Measurements from ENCODE around the gene NPAS2. TPM values are rescaled to one million over a fixed set of nuclear protein-coding genes. Genes with fewer than 3 reads are reported as not detected.

Gene NPAS2
- total RNA-seq, 1 experiment from 2014 or later: 142 TPM

DNA sequence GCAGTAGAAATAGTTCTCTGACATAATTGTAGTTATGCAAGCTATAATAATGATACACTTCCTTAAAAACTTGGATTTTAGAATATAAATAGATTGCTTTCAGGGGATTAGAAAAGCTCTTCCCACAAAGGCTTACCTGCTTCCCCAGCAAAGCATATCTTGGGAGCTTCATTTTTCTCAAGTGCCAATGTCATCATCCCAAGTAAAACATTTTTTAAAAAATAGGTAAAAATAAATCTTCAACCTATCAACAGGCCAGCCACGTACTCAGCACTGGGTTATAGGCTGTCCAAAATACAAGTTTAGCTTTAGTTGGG, 39.0 kb upstream of the NPAS2 start:
- intact Hi-C loops (cut with micrococcal nuclease; ENCODE audit: unreplicated experiment): loop anchor here (2.0 to 5.0 kb wide), 3 partner anchors 28 to 49 kb away; partner anchors contain the start of gene NPAS2
- BruUV-seq (replicated peaks): no TSS peak
- TF ChIP-seq, protein P1, sequence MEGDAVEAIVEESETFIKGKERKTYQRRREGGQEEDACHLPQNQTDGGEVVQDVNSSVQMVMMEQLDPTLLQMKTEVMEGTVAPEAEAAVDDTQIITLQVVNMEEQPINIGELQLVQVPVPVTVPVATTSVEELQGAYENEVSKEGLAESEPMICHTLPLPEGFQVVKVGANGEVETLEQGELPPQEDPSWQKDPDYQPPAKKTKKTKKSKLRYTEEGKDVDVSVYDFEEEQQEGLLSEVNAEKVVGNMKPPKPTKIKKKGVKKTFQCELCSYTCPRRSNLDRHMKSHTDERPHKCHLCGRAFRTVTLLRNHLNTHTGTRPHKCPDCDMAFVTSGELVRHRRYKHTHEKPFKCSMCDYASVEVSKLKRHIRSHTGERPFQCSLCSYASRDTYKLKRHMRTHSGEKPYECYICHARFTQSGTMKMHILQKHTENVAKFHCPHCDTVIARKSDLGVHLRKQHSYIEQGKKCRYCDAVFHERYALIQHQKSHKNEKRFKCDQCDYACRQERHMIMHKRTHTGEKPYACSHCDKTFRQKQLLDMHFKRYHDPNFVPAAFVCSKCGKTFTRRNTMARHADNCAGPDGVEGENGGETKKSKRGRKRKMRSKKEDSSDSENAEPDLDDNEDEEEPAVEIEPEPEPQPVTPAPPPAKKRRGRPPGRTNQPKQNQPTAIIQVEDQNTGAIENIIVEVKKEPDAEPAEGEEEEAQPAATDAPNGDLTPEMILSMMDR (IDR thresholded peaks at IDR 0.05; ENCODE audit: unreplicated experiment): no peak
- Mint-ChIP-seq H3K4me3 (ENCODE audit: low read depth, unreplicated experiment) (no peak overlapping the region), H3K9me3 (ENCODE audit: low read depth, unreplicated experiment) (peaks cover 2% of the 10 kb centered on the region), H3K27me3 (ENCODE audit: unreplicated experiment) (no peaks in the 10 kb centered on the region), H3K4me1 (ENCODE audit: low read depth, unreplicated experiment) (peaks cover 60% of the 10 kb centered on the region), H3K27ac (ENCODE audit: unreplicated experiment) (peak overlapping the region; percentile 91), H3K36me3 (ENCODE audit: insufficient read depth, unreplicated experiment) (peaks cover 41% of the 10 kb centered on the region)
- DNase-seq: no peak
- CTCF ChIA-PET: interaction anchor here (1.0 to 1.8 kb wide), 5 partner anchors 13 to 105 kb away, joined by 3 to 11 read pairs (median 6); no protein-coding TSS in a partner anchor

DNA sequence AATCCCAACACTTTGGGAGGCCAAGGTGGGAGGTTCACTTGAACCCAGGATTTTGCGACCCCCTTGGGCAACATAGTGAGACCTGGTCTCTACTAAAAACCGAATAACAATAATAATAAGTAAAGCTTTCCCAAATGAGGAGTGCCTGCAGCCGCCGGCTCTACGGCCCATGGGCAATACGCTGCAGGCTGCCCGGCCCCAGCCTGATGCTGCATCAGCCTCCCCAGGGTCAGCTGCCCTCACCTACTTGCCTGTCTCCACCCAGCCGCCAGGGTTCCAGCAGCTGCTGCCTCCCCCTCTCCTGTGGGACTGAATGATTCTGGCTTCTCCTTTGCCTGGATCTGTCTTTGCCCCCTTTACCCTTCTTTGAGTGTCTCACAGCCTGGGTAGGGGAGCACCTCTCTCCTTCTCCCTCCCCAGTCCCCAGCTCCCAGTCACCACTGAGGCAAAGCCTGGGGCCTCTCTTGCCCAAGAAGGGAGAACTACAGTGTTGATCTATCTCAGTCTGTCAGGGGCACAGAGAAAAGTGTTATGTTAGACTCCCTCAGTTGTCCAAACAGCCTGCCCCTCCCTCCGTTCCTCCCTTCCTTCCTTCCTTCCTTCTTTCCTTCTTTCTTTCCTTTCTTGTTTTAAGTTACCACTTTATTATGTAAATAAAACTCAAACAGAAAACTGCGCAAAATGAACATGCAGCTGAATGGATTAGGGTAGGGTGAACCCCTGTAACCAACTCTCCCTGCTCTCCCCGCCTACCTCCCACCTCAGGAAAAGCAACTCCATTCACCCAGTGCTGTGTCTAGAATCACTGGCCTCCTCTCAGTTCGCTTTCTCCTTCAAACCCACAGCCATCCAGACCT, 38.2 kb upstream of the NPAS2 start:
- Mint-ChIP-seq H3K9me3 (ENCODE audit: low read depth, unreplicated experiment) (peaks cover 2% of the 10 kb centered on the region), H3K27ac (ENCODE audit: unreplicated experiment) (peak overlapping the region; percentile 91), H3K36me3 (ENCODE audit: insufficient read depth, unreplicated experiment) (peaks cover 48% of the 10 kb centered on the region), H3K27me3 (ENCODE audit: unreplicated experiment) (no peaks in the 10 kb centered on the region), H3K4me3 (ENCODE audit: low read depth, unreplicated experiment) (no peak overlapping the region), H3K4me1 (ENCODE audit: low read depth, unreplicated experiment) (peaks cover 67% of the 10 kb centered on the region)
- CTCF ChIA-PET: interaction anchor here (1.0 to 1.8 kb wide), 3 partner anchors 14 to 104 kb away, joined by 3 to 11 read pairs (median 7); no protein-coding TSS in a partner anchor
- DNase-seq: no peak
- intact Hi-C loops (cut with micrococcal nuclease; ENCODE audit: unreplicated experiment): loop anchor here (2.0 to 5.0 kb wide), 3 partner anchors 29 to 49 kb away; partner anchors contain the start of gene NPAS2
- TF ChIP-seq, protein P1 (IDR thresholded peaks at IDR 0.05; ENCODE audit: unreplicated experiment): no peak
- BruUV-seq (replicated peaks): no TSS peak

DNA sequence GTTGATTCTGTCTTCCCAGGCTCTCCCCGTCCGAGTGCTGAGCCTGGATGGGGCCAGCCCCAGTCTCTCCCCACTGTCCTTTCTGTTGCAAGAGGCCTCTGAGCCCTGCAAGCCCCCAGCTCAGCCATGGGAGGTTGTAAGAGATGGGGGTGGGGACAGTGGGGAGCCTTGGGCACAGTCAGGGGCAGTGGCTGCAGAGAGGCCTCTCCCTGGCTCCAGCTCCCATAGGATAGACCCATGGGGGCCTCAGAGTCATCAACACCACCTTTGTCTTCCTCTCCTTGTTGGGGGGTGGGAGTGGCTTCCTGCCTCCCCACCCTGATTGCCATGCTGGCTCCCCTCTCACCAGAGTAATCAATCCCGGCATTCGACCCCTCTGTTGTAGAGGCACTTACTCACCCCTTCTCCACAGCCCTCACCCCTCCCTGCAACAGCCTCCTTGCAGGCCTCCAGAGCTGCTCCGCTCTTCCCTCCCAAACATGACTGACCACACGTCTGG, 37.5 kb upstream of the NPAS2 start:
- peak overlapping the region; percentile 20 for H3K4me3 Mint-ChIP-seq (ENCODE audit: low read depth, unreplicated experiment)
- H3K9me3 Mint-ChIP-seq (ENCODE audit: low read depth, unreplicated experiment): peaks cover 2% of the 10 kb centered on the region
- BruUV-seq (replicated peaks): no TSS peak
- DNase-seq: no peak
- peak overlapping the region; percentile 91 for H3K27ac Mint-ChIP-seq (ENCODE audit: unreplicated experiment)
- TF ChIP-seq, protein P1 (IDR thresholded peaks at IDR 0.05; ENCODE audit: unreplicated experiment): no peak
- H3K27me3 Mint-ChIP-seq (ENCODE audit: unreplicated experiment): no peaks in the 10 kb centered on the region
- CTCF ChIA-PET: no interaction called here
- H3K36me3 Mint-ChIP-seq (ENCODE audit: insufficient read depth, unreplicated experiment): peaks cover 50% of the 10 kb centered on the region
- H3K4me1 Mint-ChIP-seq (ENCODE audit: low read depth, unreplicated experiment): peaks cover 74% of the 10 kb centered on the region
- intact Hi-C loops (cut with micrococcal nuclease; ENCODE audit: unreplicated experiment): loop anchor here (5.0 kb wide), 1 partner anchor 50 kb away; no protein-coding TSS in a partner anchor

DNA sequence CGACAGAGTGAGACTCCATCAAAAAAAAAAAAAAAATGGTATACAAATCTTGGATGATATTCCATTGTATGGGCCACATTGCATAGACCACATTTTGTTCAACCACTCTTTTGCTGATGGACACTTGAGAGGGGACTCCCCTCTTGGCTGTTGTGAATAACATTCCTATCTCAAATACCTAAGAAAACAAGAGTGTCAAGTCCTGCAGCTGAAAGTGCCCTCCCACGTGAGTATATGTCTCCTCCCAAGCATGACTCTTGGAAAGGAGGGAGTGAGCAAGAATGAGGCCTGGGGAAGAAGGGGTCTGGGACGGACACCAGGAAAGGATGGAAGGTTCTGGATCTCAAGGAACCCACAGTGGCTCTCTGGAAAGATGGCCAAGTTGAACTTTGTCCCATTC, 36.0 kb upstream of the NPAS2 start:
- H3K4me3 Mint-ChIP-seq (ENCODE audit: low read depth, unreplicated experiment): peak overlapping the region; percentile 50
- no TSS peak for BruUV-seq (replicated peaks)
- intact Hi-C loops (cut with micrococcal nuclease; ENCODE audit: unreplicated experiment): loop anchor here (5.0 kb wide), 1 partner anchor 52 kb away; no protein-coding TSS in a partner anchor
- H3K9me3 Mint-ChIP-seq (ENCODE audit: low read depth, unreplicated experiment): no peaks in the 10 kb centered on the region
- H3K27ac Mint-ChIP-seq (ENCODE audit: unreplicated experiment): peak overlapping the region; percentile 95
- H3K4me1 Mint-ChIP-seq (ENCODE audit: low read depth, unreplicated experiment): peaks cover 66% of the 10 kb centered on the region
- CTCF ChIA-PET: interaction anchor here (1.1 to 1.5 kb wide), 3 partner anchors 17 to 37 kb away, joined by 3 to 5 read pairs (median 4); no protein-coding TSS in a partner anchor
- TF ChIP-seq, protein P1 (IDR thresholded peaks at IDR 0.05; ENCODE audit: unreplicated experiment): no peak
- DNase-seq: peak; percentile 27
- peaks cover 50% of the 10 kb centered on the region for H3K36me3 Mint-ChIP-seq (ENCODE audit: insufficient read depth, unreplicated experiment)
- H3K27me3 Mint-ChIP-seq (ENCODE audit: unreplicated experiment): no peaks in the 10 kb centered on the region
